Measurements from ENCODE around the gene OBSCN. TPM values are rescaled to one million over a fixed set of nuclear protein-coding genes. Genes with fewer than 3 reads are reported as not detected.

The OBSCN gene, protein sequence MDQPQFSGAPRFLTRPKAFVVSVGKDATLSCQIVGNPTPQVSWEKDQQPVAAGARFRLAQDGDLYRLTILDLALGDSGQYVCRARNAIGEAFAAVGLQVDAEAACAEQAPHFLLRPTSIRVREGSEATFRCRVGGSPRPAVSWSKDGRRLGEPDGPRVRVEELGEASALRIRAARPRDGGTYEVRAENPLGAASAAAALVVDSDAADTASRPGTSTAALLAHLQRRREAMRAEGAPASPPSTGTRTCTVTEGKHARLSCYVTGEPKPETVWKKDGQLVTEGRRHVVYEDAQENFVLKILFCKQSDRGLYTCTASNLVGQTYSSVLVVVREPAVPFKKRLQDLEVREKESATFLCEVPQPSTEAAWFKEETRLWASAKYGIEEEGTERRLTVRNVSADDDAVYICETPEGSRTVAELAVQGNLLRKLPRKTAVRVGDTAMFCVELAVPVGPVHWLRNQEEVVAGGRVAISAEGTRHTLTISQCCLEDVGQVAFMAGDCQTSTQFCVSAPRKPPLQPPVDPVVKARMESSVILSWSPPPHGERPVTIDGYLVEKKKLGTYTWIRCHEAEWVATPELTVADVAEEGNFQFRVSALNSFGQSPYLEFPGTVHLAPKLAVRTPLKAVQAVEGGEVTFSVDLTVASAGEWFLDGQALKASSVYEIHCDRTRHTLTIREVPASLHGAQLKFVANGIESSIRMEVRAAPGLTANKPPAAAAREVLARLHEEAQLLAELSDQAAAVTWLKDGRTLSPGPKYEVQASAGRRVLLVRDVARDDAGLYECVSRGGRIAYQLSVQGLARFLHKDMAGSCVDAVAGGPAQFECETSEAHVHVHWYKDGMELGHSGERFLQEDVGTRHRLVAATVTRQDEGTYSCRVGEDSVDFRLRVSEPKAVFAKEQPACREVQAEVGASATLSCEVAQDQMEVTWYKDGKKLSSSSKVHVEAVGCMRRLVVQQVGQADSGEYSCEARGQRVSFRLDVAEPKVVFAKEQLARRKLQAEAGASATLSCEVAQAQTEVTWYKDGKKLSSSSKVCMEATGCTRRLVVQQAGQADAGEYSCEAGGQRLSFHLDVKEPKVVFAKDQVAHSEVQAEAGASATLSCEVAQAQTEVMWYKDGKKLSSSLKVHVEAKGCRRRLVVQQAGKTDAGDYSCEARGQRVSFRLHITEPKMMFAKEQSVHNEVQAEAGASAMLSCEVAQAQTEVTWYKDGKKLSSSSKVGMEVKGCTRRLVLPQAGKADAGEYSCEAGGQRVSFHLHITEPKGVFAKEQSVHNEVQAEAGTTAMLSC (N-terminal part only)
- polyA plus RNA-seq (2012; ENCODE audit: low read depth, missing spikeins) = 0.05 TPM

DNA sequence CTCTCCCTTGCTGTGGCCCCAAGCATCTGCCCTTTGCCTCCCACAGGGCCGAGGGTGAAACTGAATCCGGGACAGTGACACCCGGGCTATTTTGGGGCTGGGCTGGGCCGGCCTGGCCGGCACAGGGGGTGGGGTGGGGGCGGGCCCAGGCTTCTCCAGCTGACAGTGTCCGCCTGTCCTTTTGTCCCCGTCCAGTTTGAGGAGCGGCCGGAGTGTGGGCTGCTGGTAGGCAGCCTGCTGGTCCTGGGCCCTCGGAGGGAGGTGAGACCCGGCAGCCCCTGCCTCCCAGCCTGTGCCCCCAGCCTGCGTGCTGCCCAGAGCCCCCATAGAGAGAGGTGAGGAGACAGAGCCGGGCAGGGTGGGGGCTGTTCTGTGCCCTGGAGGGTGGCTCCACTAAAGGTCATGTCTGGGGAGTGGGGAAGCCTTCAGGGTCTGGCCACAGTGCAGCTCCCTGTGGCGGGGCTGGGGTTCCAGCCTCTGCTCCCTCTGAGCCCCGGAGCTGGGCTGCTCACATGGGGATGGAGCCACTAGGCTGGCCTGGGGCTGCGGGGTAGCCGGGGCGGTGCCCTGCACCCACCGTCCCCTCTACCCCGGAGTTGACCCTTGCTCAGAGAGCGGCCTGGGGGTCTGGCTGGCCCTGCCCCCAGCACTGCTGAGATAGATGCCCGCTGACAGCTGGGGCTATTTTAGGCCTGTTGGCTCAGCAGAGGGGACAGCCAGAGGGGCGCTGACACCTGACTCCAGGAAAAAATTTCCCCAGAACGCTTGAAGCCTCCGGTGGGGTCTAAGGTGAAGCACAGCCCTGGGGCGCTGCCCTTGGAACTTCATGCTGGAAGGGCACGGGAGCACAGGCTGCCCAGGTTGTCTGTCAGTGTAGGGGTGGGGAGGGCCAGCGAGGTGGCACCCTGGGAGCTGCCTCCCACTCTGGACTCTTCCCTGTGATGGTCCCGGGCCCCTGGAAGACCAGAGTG is at the start of gene OBSCN:
Gene OBSCN (plus strand): TSS at position 194 of the 971 bp plus-strand sequence. CDS start 3,740 bp downstream, outside the sequence.
- no peak for TF ChIP-seq POLR2AphosphoS5 (IDR thresholded peaks at IDR 0.05; ENCODE audit: low read depth, low read length)
- TF ChIP-seq POLR2A (IDR thresholded peaks at IDR 0.05; ENCODE audit: low read depth, low read length) = no peak
- no peak for TF ChIP-seq SPI1 (IDR thresholded peaks at IDR 0.05; ENCODE audit: low read depth, low read length)
- TF ChIP-seq POU2F2 (IDR thresholded peaks at IDR 0.05; ENCODE audit: low read depth, low read length) = no peak
- no peak for TF ChIP-seq TAF1 (IDR thresholded peaks at IDR 0.05; ENCODE audit: low read depth, low read length)
- no peak for TF ChIP-seq PAX5 (IDR thresholded peaks at IDR 0.05; ENCODE audit: insufficient read depth, low read length, severe bottlenecking)
- FAIRE-seq (no peak), DNase-seq (ENCODE audit: insufficient read length, low spot score) (no peak)

DNA sequence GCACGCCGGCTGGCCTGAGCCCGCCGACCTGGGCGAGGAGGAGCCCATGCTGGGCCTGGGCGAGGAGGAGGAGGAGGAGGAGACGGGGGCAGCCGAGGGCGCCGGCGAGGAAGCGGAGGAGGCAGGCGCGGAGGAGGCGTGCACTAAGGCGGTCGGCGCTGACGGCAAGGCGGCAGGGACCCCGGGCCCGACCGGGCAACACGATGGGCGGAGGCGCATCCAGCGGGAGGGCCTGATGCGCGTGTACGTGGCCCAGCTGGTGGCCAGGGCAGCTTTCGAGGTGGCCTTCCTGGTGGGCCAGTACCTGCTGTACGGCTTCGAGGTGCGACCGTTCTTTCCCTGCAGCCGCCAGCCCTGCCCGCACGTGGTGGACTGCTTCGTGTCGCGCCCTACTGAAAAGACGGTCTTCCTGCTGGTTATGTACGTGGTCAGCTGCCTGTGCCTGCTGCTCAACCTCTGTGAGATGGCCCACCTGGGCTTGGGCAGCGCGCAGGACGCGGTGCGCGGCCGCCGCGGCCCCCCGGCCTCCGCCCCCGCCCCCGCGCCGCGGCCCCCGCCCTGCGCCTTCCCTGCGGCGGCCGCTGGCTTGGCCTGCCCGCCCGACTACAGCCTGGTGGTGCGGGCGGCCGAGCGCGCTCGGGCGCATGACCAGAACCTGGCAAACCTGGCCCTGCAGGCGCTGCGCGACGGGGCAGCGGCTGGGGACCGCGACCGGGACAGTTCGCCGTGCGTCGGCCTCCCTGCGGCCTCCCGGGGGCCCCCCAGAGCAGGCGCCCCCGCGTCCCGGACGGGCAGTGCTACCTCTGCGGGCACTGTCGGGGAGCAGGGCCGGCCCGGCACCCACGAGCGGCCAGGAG is 49.5 kb upstream of the OBSCN start:
- no peak for TF ChIP-seq POLR2AphosphoS5 (IDR thresholded peaks at IDR 0.05; ENCODE audit: low read depth, low read length)
- TF ChIP-seq TAF1 (IDR thresholded peaks at IDR 0.05; ENCODE audit: low read depth, low read length) = no peak
- no peak for TF ChIP-seq SPI1 (IDR thresholded peaks at IDR 0.05; ENCODE audit: low read depth, low read length)
- no peak for TF ChIP-seq POU2F2 (IDR thresholded peaks at IDR 0.05; ENCODE audit: low read depth, low read length)
- no peak for TF ChIP-seq POLR2A (IDR thresholded peaks at IDR 0.05; ENCODE audit: low read depth, low read length)
- TF ChIP-seq PAX5 (IDR thresholded peaks at IDR 0.05; ENCODE audit: insufficient read depth, low read length, severe bottlenecking) = no peak
- FAIRE-seq (no peak), DNase-seq (ENCODE audit: insufficient read length, low spot score) (no peak)

DNA sequence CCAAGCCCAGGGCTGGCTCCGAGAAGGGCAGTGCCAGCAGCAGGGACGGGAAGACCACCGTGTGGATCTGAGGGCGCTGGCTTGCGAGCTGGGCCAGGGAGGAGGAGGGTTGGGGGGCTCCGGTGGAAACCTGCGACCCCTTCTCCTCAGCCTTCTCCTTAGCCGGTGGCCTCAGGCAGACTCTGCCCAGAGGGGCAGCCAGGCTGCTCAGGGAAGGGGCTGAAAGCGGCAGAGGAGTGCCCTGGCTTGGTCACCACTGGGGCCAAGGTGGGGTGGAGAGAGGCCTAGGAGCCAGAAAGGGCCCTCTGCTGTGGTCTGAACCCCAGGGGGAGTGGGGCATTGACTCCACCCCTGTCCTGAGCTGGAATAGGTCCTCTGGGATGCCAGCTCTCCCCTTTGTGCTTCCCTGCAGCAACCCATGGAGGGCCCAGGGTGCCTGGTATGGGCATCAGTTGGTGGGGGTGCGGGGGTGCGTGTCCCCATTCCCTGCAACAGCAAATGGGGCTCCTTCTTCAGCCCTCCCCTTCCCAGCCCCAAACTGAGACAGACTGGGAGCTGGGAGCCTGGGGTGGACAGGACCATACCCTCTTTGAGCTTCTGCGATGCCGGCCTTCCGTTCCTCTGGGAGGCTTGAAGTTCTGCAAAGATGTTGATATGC is 48.7 kb upstream of the OBSCN start:
- no peak for TF ChIP-seq POLR2A (IDR thresholded peaks at IDR 0.05; ENCODE audit: low read depth, low read length)
- TF ChIP-seq POLR2AphosphoS5 (IDR thresholded peaks at IDR 0.05; ENCODE audit: low read depth, low read length) = no peak
- TF ChIP-seq TAF1 (IDR thresholded peaks at IDR 0.05; ENCODE audit: low read depth, low read length) = no peak
- TF ChIP-seq SPI1 (IDR thresholded peaks at IDR 0.05; ENCODE audit: low read depth, low read length) = no peak
- TF ChIP-seq POU2F2 (IDR thresholded peaks at IDR 0.05; ENCODE audit: low read depth, low read length) = no peak
- TF ChIP-seq PAX5 (IDR thresholded peaks at IDR 0.05; ENCODE audit: insufficient read depth, low read length, severe bottlenecking) = no peak
- DNase-seq (ENCODE audit: insufficient read length, low spot score) = no peak
- FAIRE-seq = no peak

DNA sequence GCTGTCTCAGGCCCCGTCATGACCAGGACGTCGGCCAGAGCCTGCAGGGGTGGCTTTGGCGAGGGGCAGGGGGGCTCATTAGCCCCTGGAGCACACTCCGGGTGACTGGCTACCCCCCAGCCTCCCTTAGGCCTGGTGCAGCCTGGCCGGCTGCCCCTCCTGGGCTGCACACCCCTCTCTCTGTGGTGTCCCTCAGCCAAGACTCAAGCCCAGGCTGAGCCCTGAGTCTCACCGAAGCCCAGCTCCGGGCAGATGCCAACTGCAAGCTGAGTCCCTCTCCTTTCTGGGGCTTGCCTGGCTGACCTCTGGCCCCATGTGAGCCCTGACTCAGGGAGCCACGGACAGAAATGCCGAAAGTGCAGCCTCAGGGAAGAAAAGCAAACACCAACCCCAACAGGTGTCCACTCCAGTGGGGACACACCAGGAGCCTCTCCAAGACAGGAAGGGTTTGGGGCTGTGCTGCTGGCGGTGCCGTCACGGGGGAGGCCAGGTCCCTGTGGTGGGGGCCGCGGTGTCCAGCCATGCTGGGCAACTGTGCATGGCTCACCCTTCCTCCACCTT is 47.6 kb upstream of the OBSCN start:
- DNase-seq (ENCODE audit: insufficient read length, low spot score) (no peak), FAIRE-seq (no peak)
- no peak for TF ChIP-seq POU2F2 (IDR thresholded peaks at IDR 0.05; ENCODE audit: low read depth, low read length)

DNA sequence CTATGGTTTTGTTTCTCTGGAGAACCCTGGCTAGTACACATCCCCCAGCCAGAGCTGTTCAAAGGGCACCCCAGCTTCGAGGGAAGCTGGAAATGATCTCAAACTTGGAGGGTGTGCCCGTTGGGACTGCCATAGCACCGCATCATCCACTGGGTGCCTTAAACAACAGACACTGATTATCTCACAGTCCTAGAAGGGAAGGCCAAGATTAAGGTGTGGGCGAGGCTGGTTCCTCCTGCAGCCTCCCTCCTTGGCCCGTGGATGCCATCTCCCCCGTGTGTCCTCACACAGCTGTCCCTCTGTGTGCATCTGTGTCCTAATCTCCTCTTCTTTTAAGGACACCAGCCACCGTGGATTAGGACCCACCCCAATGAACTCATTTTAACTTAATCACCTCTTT is 46.5 kb upstream of the OBSCN start:
- no peak for TF ChIP-seq POLR2A (IDR thresholded peaks at IDR 0.05; ENCODE audit: low read depth, low read length)
- TF ChIP-seq PAX5 (IDR thresholded peaks at IDR 0.05; ENCODE audit: insufficient read depth, low read length, severe bottlenecking) = no peak
- TF ChIP-seq POU2F2 (IDR thresholded peaks at IDR 0.05; ENCODE audit: low read depth, low read length) = no peak
- TF ChIP-seq POLR2AphosphoS5 (IDR thresholded peaks at IDR 0.05; ENCODE audit: low read depth, low read length) = no peak
- no peak for TF ChIP-seq TAF1 (IDR thresholded peaks at IDR 0.05; ENCODE audit: low read depth, low read length)
- no peak for TF ChIP-seq SPI1 (IDR thresholded peaks at IDR 0.05; ENCODE audit: low read depth, low read length)
- FAIRE-seq (no peak), DNase-seq (ENCODE audit: insufficient read length, low spot score) (no peak)

DNA sequence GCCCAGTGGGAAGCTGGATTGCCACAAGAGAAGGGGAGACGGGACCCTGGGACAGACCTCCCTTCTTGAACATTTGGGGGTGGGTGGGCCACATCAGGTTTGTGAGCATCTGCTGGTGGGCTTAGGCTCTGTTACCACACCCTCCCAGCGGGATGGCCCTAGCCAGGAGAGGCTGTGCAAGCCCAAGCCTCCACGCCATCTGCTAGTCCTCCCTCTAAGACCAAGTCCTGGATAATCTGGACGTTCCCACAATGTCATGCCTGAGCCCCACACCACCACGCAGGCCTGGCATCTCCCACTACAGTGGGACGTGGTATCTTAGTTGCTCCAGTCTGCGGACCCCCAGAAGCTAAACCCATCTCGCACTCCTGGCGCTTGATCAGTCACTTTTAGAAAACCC is 46.0 kb upstream of the OBSCN start:
- DNase-seq (ENCODE audit: insufficient read length, low spot score) (no peak), FAIRE-seq (no peak)
- TF ChIP-seq TAF1 (IDR thresholded peaks at IDR 0.05; ENCODE audit: low read depth, low read length) = no peak
- TF ChIP-seq POLR2A (IDR thresholded peaks at IDR 0.05; ENCODE audit: low read depth, low read length) = no peak
- TF ChIP-seq POU2F2 (IDR thresholded peaks at IDR 0.05; ENCODE audit: low read depth, low read length) = no peak
- no peak for TF ChIP-seq POLR2AphosphoS5 (IDR thresholded peaks at IDR 0.05; ENCODE audit: low read depth, low read length)
- no peak for TF ChIP-seq SPI1 (IDR thresholded peaks at IDR 0.05; ENCODE audit: low read depth, low read length)
- no peak for TF ChIP-seq PAX5 (IDR thresholded peaks at IDR 0.05; ENCODE audit: insufficient read depth, low read length, severe bottlenecking)

Measured in GM12891 (cell line).